NCI-H146 (cell line): Measurements from ENCODE around the gene C10orf90.

Experiments
- DNase-seq: peaks from one replicate; lab custom pipeline; 2025; lab: John Stamatoyannopoulos, UW

The C10orf90 gene

DNA sequence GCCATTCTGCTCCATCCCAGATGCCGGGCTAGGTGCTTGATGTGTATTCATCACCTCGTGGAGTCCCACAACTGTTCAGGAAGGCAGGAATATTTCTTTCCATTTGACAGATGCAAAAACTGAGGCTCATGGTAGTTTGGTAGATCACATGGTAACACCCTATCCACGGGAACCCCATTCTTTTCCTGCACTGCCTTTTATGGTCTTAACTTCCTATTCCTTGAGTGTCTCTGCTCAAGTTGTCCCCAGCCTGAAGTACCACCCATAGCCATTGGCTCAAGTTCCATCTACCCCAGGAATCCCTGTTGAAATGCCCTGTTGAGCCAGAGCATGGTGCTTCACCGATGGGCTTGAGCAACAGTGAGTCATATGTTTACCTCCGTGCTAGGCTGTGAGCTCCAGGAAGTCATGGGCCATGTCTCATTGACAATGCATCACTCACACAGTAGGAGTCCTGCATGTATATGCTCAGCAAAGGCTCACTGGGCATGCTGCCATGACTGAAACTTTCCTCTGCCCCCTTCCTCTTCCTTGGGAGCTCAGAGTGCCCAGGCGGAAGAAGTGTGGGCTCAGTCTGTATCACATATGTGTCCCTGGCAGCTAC lies 210.5 kb downstream of the C10orf90 start:
- peak; percentile 57 for DNase-seq

DNA sequence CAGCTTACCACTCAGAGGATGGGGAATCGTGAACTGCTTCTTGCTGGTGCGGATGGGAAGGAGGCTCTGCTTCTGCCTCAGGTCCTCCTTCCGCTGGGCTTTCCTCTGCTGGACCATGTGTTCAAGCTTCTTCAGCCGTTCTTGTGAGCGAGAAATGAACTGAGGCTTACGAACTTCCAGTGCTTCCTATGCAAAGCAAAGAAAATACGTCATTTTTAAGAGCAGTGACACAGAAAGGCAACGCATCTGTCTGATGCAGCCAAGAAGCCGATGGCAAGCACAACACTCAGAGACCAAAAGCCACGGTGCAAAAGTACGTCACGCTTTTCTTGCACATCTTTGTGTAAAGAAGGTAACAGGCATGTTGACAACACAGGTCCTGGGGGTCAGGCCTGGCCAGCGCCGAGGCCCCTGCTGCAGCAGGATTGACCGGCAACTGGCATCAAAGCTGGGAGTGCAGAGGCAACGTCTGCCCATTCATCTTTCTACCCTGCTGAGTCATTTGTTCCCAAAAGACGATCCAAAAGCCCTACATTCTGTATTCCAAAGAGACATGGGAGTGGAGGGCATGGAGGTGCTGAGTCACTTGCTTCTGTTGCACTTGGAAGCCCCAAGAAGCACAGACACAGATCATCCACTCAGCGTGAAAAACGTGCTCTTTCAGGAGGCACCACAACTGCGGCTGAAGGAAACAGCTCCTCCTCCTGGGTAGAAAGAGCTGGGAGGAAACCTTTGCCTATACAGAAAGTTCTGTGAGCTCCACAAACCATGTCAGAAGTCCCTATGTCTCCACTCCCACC lies 211.3 kb downstream of the C10orf90 start:
- no peak for DNase-seq

DNA sequence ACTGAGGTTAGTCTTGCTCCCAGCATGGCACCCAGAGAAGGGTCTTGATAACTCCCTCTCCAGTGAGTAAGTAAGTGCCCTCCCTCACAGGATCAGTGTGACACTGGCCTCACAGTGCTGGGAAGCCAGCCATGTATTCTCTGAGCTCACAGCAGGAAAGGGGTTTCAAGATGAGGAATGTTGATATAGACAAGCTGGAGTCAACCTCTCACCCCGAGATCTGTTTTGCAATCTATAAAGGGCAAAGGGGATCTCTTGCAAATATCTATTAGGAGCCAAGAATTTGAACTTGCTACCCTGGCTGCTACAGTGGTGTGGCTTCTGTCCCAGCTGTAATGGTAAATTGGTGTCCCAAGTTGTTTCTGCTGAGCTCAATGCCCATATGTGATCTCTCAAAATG lies 212.0 kb downstream of the C10orf90 start:
- no peak for DNase-seq

DNA sequence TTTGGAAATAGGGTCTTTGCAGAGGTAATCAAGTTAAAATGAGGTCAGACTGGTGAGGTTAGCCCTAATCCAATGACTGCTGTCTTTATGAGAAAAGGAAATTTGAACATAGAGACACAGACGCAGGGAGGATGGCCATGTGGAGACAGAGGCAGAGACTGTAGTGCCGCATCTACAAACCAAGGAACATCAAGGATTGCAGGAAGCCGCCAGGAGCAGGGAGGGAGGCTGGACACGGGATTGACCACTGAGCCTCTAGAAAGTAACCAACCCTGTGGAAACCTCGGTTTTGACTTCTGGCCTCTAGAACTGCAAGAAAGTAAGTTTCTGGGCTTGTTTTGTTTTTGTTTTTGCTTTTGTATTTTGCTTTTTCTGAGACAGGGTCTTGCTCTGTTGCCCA lies 213.9 kb downstream of the C10orf90 start:
- DNase-seq, result no peak

DNA sequence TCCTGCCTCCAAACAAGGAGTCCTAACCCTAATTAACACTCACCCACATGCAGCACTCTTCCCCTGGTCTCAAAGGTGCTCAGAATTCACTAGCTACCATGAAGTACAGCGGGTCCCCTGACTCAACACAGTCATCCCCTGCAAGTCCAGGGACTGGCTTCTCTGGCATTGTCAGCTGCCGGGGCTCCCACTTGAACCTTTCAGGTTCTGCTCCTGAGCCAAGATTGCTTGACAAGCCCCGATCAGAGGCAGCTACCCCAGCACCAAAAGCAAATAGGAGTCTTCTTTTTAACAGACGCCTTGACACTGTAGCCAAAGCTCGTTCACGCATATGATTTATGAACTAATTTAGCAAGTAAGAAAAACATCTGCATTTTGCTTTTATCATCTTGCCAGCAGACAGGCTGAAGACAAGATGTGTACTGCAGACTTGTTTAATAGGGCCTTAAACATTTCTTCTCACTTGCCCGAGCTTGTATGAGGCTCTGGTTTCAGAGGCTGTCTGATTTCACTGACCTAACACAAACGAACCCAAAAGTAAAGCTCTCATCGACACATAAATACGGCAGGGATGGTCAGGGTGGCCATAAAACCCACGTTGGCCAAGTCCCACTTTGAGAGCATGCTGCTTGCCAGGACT lies 214.6 kb downstream of the C10orf90 start:
- no peak for DNase-seq

DNA sequence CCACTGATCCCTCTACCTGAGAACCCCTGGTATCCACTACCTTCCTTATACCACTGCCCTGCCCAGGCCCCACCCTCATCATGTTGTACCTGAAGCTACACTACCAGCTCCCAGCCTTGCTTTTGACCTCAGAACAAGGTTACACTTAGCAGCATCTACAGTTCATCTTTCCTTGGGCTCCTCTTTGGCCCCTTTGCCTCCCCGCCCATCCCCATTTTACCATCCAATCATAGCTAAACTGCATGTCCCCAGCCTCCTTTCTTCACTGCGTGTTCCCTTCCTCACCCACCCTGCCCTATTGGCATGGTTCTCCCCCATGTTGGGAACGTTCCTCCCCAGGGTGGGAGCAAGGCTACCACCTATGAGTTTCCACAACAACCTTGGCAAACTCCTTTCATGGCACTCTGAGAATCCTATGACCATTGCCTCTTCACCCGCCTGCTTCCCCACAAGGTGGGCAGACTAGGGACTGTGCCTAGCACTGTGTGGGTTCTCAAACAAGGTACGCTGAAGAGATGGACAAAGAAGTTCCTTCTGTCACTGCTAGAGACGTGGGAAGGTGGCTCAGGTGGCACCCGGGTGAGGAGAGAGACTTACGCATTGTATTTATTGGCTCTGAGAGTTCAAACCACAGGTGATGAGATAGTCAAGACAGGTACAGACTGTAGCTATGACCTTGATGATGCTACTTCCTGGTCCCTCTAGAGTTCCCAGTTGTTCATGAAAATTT lies 215.3 kb downstream of the C10orf90 start:
- no peak for DNase-seq

DNA sequence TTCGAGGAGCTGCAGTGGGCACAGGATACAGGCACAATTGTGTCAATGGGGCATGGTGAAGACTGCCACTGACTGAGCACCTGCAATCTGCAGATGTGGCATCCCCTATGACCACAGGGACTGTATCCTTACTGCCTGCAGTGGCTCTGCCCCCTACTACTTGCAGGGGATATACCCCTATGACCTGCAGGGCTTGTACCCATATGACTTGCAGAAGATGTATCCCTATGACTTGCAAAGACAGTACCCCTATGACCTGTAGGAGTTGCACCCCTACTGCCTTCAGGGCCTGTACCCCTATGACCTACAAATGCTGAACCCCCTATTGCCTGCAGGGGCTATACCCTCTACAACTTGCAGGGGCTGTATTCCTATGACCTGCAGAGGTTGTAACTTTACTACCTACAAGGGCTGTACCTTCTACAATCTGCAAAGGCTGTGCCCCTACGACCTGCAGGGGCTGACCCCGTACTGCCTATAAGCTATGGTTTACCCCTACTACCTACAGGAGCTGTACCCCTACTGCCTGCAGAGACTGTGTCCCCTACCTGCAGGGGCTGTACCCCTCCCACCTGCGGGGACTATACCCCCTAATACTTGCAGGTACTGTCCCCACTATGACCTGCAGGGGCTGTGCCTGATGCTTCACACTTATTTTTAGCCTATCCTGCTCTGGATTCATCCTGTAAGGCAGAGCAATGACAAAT lies 216.3 kb downstream of the C10orf90 start:
- no peak for DNase-seq

DNA sequence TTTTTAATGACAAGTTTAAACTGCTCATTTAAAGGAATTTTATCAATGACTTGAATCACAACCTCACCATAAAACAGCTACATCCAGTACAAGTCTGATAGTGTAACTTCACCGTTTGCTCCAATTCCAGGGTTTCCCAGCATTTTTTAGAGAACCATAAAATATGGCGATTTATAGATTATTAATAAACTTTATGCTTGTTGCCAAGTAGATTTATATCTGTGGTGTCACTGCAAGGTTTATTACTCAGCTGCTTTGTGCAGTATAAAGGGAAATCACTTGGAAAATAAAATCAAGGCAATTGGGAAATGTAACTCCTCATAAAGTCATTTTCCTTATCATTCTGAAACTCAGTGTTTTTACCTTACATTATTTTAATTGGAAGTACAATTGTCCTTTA lies 218.2 kb downstream of the C10orf90 start:
- no peak for DNase-seq

DNA sequence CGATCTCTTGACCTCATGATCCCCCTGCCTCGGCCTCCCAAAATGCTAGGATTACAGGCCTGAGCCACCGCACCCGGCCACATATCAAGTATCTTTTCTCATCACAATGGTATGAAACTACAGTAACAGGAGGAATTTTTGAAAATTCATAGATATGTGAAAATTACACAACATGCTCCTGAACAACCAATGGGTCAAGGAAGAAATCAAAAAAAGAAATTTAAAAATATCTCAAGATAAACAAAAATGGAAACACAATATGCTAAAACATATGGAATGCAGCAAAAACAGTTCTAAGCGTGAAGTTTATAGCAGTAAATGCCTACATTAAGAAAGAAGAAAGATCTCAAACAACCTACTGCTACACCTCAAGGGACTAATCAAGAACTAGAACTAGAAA lies 222.4 kb downstream of the C10orf90 start:
- no peak for DNase-seq

DNA sequence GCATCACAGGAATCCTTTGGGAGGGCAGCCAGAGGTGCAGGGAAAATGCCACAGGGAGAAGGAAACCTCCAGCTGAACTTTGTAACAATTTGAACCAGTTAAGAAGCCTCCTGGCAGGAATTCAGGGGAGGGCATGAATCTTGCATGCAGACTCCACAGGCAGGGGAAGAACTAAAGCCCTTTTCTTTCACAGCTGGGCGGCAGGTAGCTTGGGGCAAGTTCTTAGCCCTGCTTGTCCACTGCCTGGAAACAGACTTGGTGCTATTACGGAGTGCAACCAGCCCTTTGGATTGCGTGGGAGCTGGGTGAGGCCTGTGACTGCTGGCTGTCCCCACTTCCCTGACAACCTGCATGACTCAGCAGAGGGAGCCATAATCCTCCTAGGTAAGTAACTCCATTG lies 230.6 kb downstream of the C10orf90 start:
- no peak for DNase-seq

DNA sequence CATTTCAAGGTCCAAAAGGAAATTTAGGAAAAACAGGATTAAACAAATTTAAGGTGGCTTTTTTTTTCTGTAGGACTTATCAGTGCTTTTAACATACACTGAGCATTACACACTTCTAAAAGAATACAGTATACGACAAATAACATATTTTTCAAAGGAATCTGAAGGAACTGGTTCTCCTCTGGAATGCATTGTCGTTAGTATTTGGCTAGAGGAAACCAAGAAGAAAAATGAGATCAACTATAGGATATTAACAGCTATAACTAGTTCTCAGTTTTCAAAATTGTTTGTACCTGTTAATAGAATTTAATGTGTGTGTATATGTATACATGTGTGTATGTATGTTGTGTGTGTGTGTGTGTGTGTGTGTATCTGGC lies 232.1 kb downstream of the C10orf90 start:
- no peak for DNase-seq

DNA sequence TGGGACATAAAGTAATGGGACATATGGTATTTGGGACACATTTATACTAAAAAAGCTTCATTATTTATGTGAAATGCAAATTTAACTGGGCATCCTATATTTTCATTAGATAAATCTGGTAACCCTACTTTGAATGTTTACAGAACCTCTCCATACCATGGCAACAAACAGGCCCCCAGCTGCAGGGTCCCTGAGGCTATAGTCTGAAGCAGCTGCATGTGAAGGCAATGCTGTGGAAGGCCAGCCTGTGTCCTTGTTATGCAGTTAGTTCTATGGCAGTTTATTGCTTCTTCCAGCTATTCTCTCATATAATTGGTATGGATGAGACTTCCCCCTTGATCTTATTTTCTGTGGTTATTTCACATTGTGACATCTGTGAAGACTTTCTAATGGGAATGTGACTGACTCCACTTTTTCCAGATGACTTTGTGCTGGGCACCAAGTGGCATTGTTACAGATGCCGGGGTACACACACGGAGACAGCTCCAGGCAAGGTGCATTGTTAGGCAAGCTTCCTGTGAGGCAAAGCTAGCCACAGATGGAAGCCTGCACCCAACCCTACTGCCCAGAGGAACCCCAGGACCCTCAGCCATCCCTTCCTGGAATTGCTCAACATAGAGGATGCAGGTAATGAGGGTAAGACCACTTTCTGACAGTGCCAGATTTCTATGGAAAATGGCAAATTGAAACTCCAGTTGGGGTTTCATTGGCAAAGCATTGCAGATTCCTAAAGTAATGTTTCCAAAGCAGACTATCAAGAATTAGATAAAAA lies 232.7 kb downstream of the C10orf90 start:
- peak; percentile 69 for DNase-seq

DNA sequence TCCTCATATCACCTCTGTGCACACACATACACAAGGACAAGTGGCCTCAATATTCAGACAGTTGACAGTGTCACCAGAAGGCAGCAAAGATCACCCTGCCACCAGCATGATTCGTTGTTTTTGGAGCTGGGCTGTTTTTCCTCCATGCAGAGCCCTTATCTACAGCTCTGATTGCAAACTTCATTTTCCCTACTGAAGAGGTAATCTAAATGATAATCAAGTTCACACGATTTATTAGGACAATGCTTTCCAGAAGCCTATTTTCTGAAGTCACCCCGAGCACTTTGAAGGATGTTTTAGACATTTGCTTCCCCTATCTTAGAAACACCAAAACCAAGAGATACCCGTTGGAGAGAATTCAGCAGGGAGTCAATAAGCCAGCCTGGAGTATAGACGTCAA lies 236.3 kb downstream of the C10orf90 start:
- DNase-seq, result no peak

DNA sequence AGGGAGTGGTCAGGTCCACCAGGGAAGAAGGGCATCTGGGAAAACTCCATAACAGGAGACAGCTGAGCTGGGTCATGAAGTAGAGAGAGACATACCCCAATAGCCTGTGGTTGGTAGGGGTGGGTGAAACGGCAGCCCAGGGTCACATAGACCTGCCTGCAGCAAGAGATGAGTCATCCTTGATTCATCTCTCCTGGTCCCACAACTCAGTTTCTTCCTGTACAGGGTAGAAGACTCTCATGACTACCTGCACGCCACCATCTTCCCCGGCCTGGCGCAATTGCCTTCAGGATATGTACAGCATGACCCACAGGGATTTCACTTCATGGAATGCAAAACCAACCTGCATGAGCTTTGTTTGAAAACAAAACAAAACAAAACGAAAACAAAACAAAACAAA lies 237.1 kb downstream of the C10orf90 start:
- DNase-seq, result no peak

DNA sequence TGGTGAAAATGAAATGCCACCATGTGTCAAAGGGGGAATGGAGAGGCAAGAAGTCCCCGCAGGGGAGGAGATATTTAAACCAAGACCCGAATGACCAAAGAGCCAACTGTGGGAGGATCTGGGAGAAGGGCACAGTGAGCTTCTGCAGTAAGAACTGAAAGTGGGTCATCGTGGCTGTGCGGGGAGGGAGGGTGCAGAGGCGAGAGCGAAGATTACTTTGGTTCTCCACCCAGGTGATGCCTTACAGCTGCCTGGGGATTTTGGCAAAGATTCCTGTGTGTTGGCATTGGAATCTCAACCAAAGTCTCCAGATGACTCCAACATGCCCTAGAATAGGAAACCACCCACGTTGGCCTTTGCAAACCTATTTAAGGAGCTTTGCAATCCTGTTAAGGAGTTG lies 238.0 kb downstream of the C10orf90 start:
- DNase-seq, result no peak

DNA sequence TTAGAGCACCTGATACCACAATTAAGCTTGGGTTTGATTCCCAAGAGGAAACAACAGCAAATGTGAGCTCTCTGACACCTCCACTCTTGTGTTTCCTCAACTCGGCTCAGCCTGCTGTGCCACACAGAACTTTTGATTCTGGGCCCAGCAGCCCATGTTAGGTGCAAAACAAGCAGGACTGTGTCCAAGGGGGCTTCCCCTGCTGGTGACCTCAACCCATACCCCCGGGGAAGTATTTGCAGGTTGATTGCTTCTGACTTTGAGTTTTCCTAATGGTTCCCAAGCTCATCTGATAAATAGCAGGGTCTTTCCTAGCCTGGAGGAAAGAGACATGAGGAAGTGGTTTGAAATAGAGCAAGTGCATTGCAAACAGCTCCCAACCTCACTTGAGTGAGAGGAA lies 238.7 kb downstream of the C10orf90 start:
- DNase-seq, result no peak

DNA sequence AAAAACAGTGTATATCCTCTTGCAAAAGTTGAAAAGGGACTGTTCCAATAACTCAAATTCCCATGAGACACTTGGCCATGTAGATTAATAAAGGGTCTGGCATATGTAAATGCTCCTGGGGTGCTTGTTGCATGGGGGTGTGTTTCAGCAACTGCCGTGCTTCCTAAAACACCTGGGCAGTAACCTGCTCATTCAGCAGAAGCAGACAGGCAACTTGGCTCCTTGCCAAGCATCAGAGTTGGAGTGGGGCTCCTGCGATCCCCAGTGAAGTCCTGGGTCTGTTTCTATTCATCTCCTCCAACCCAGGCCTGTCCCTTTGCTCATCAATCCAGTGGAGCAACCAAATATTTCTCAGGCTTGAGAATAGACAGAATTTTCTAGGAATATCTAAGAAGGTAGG lies 240.0 kb downstream of the C10orf90 start:
- DNase-seq, result peak; percentile 57

DNA sequence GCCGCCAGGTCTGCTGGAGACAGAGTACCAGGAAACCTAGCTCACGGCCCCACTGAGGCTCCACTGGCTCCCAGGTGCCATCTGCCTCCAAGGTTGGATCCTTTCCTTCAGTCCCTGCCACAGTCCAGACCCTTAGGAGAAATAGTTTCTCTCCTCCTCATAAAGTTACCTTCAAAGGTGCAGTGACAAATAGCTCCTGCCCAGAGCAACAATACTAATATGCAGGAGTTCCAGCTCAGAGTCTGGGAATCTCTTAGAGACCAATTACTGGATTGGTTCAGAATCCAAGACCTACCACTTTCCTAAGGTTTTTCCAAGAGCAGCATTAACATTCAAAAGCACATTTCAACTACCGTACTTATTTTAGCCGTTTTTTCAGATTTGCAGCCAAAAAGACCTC lies 241.2 kb downstream of the C10orf90 start:
- DNase-seq, result no peak

DNA sequence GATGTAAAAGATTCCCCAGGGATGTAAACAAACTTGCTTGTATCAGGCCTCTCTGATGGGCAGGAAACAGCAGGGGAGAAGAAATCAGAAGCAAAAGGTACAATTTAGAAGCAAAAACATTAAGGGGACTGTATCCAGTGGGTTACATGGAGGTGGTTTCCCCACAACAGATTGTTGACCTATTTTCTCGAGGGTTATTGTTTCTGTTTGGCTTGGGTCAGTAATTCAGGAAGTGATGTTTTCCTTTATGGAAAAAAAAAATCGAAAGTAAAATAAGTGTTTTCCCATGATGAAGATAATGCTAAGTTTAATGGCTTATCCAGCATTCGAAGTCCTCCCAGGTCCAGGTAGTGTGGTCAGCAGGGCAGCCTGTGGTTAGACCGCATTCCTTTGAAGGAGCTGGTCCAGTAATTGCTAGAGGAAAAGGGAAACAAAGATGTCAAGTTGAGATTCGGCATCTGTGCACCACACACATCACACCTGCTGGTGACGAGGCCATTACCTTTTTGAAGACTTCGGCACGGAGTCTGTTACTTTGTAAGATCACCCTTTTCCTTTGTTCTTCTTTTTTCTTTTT lies 244.9 kb downstream of the C10orf90 start:
- DNase-seq, result no peak

DNA sequence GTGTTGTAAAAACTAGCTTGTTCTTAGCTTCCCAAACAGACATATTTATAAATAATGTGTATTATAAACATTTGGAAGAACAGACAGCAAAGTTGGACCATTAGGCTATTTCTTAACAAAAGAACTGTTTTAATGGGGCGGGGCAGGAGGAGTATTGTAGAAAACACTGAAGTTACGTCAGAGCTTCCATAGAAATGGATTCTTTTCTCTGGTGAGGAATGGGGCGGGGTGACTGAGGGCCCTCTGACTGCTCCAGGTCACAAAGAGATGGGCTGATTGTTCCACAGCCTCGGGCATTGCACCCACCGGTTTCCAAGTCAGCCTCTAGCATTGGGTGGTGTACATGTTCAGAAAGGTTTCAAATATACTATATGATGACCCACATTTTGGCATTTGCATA lies 245.5 kb downstream of the C10orf90 start:
- no peak for DNase-seq
